Measurements from ENCODE around the gene ABCC5. TPM values are rescaled to one million over a fixed set of nuclear protein-coding genes. Genes with fewer than 3 reads are reported as not detected.
"Not testable (repeated sequence)": the region's sequence is repeated elsewhere in the genome, so short reads cannot be mapped to it uniquely, and the experiment has no call there.

The ABCC5 gene
- total RNA-seq, 1 donor from 2014 or later, result 23.8 TPM

- H3K36me3 Mint-ChIP-seq (ENCODE audit: low read depth), result no peaks in the 10 kb centered on the region
- no peak overlapping the region for H3K27ac Mint-ChIP-seq (ENCODE audit: unreplicated experiment)
- no peak for DNase-seq (ENCODE audit: low spot score)
- peaks cover 12% of the 10 kb centered on the region for H3K27me3 Mint-ChIP-seq (ENCODE audit: low read depth)
- no peak for TF ChIP-seq CTCF (IDR thresholded peaks at IDR 0.05)
- H3K4me3 Mint-ChIP-seq (ENCODE audit: unreplicated experiment), result no peak overlapping the region
- H3K9me3 Mint-ChIP-seq (ENCODE audit: low read depth), result no peaks in the 10 kb centered on the region
- H3K4me1 Mint-ChIP-seq (ENCODE audit: low read depth), result no peaks in the 10 kb centered on the region
Observed at GRCh38 chr3:184039414-184039813, 21.7 kb upstream of the ABCC5 start.

- not testable (repeated sequence) for H3K27ac Mint-ChIP-seq (ENCODE audit: unreplicated experiment); DNase-seq (ENCODE audit: low spot score); H3K36me3 Mint-ChIP-seq (ENCODE audit: low read depth); H3K4me3 Mint-ChIP-seq (ENCODE audit: unreplicated experiment); H3K4me1 Mint-ChIP-seq (ENCODE audit: low read depth); H3K9me3 Mint-ChIP-seq (ENCODE audit: low read depth)
- peaks cover 17% of the 10 kb centered on the region for H3K27me3 Mint-ChIP-seq (ENCODE audit: low read depth)
Observed at GRCh38 chr3:184038307-184038706, 20.6 kb upstream of the ABCC5 start.

GRCh38 chr3:184037816-184038215 lies 20.1 kb upstream of the ABCC5 start:
- Mint-ChIP-seq H3K9me3 (ENCODE audit: low read depth) (no peaks in the 10 kb centered on the region), H3K27me3 (ENCODE audit: low read depth) (peaks cover 20% of the 10 kb centered on the region), H3K4me3 (ENCODE audit: unreplicated experiment) (no peak overlapping the region), H3K36me3 (ENCODE audit: low read depth) (no peaks in the 10 kb centered on the region), H3K4me1 (ENCODE audit: low read depth) (no peaks in the 10 kb centered on the region), H3K27ac (ENCODE audit: unreplicated experiment) (no peak overlapping the region)
- DNase-seq (ENCODE audit: low spot score), result no peak
- TF ChIP-seq CTCF (IDR thresholded peaks at IDR 0.05), result no peak

GRCh38 chr3:184031187-184031792 lies 13.6 kb upstream of the ABCC5 start, which contains the start of gene HTR3D:
TSS of gene HTR3D (plus strand) at chr3:184031742. CDS start at chr3:184031742, 0 bp downstream.
- no peak for DNase-seq (ENCODE audit: low spot score)
- no peak within 1 kb of the TSS for H3K4me3 Mint-ChIP-seq (ENCODE audit: unreplicated experiment)
- H3K27ac Mint-ChIP-seq (ENCODE audit: unreplicated experiment), result no peak within 1 kb of the TSS
- TF ChIP-seq CTCF (IDR thresholded peaks at IDR 0.05), result no peak
- H3K27me3 Mint-ChIP-seq (ENCODE audit: low read depth), result peaks cover 28% of the 10 kb centered on the region
- H3K36me3 Mint-ChIP-seq (ENCODE audit: low read depth), result no peaks in the 10 kb centered on the region
- H3K4me1 Mint-ChIP-seq (ENCODE audit: low read depth), result no peaks in the 10 kb centered on the region
- H3K9me3 Mint-ChIP-seq (ENCODE audit: low read depth), result no peaks in the 10 kb centered on the region

GRCh38 chr3:184030536-184030935 lies 12.9 kb upstream of the ABCC5 start:
- no peak for TF ChIP-seq CTCF (IDR thresholded peaks at IDR 0.05)
- H3K27ac Mint-ChIP-seq (ENCODE audit: unreplicated experiment), result no peak overlapping the region
- H3K36me3 Mint-ChIP-seq (ENCODE audit: low read depth), result no peaks in the 10 kb centered on the region
- no peak overlapping the region for H3K4me3 Mint-ChIP-seq (ENCODE audit: unreplicated experiment)
- no peak for DNase-seq (ENCODE audit: low spot score)
- no peaks in the 10 kb centered on the region for H3K4me1 Mint-ChIP-seq (ENCODE audit: low read depth)
- H3K9me3 Mint-ChIP-seq (ENCODE audit: low read depth), result no peaks in the 10 kb centered on the region
- peaks cover 25% of the 10 kb centered on the region for H3K27me3 Mint-ChIP-seq (ENCODE audit: low read depth)

- Mint-ChIP-seq H3K27me3 (ENCODE audit: low read depth) (peaks cover 25% of the 10 kb centered on the region), H3K9me3 (ENCODE audit: low read depth) (no peaks in the 10 kb centered on the region), H3K4me1 (ENCODE audit: low read depth) (no peaks in the 10 kb centered on the region), H3K36me3 (ENCODE audit: low read depth) (no peaks in the 10 kb centered on the region), H3K4me3 (ENCODE audit: unreplicated experiment) (no peak overlapping the region), H3K27ac (ENCODE audit: unreplicated experiment) (no peak overlapping the region)
- no peak for TF ChIP-seq CTCF (IDR thresholded peaks at IDR 0.05)
- no peak for DNase-seq (ENCODE audit: low spot score)
Observed at GRCh38 chr3:184029443-184029842, 11.8 kb upstream of the ABCC5 start.

GRCh38 chr3:184028275-184028890 lies 10.7 kb upstream of the ABCC5 start:
- not testable (repeated sequence) for H3K36me3 Mint-ChIP-seq (ENCODE audit: low read depth); H3K9me3 Mint-ChIP-seq (ENCODE audit: low read depth); DNase-seq (ENCODE audit: low spot score); H3K27ac Mint-ChIP-seq (ENCODE audit: unreplicated experiment); H3K4me1 Mint-ChIP-seq (ENCODE audit: low read depth); H3K4me3 Mint-ChIP-seq (ENCODE audit: unreplicated experiment)
- peaks cover 20% of the 10 kb centered on the region for H3K27me3 Mint-ChIP-seq (ENCODE audit: low read depth)

- not testable (repeated sequence) for H3K27ac Mint-ChIP-seq (ENCODE audit: unreplicated experiment); H3K4me1 Mint-ChIP-seq (ENCODE audit: low read depth); H3K4me3 Mint-ChIP-seq (ENCODE audit: unreplicated experiment); H3K36me3 Mint-ChIP-seq (ENCODE audit: low read depth); DNase-seq (ENCODE audit: low spot score); H3K9me3 Mint-ChIP-seq (ENCODE audit: low read depth)
- peaks cover 15% of the 10 kb centered on the region for H3K27me3 Mint-ChIP-seq (ENCODE audit: low read depth)
Observed at GRCh38 chr3:184025256-184025655, 7.6 kb upstream of the ABCC5 start.
